HG02938 (cell line): ENCODE measurements around the gene ARHGAP23.

Experiments
- ATAC-seq: cut with Tn5 transposase; IDR thresholded peaks from one replicate; pipeline ENCODE4 v1.9.1; 2021; ENCODE audit warnings: mild to moderate bottlenecking, moderate library complexity; ENCODE audit not compliant: unreplicated experiment

ARHGAP23 gene

DNA sequence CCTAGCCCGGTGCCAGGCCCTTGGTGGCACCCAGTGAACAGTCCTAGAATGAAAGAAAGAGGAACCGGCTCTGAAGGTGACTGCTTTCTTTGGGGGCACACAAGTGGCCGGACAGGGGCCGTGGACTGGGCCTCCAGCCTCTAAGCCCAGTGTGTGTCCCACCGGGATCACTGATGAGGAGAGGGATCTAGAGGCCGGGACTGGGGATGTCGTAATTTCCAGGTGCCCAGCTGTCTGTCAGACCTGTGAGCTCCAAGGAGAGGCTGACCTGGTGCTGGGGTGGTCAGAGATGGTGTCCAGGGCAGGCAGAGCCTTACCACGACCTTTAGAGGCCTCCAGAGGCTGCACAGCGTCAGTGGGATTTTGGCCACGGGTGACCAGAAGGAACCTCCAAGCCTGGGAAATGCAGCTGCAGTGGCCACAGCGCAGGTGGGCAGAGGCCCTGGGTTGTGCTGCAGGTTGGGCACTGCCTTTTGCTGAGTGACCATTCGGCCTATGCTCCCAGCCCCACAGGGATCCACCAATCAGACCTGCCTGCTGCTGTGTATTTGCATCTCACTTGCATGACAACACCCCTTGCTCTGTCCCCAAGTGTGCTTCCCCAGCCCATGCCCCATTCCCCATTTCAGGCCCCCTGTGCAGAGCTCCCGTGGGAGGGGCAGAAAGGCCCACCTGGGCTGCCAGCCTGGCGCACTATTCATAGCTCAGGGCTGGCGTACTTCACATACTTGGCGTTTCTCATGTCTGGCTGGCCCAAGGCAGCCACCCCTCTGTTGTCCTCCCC, 12.5 kb downstream of the ARHGAP23 start:
- ATAC-seq, result no peak

- ATAC-seq, result no peak
These were observed 13.3 kb downstream of the ARHGAP23 start for GRCh38 chr17:38441429-38442061.

DNA sequence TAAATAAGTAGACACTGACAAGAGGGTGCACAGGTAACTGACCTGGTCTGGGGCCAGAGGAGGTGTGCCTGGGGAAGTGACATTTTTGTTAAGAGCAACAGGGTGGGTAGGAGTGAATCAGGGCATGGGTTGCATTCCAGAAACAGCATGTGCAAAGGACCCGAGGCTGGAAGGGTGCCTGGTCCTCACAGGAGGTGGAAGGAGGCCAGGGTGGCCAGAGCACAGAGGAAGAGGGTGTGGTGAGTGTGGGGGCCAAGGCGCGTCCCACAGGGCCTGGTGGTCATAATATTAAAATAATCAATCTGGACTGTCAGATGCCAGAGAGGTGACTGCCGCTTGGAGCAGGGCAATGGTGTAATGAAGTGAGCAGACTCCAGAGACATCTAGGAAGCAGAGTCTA, 14.3 kb downstream of the ARHGAP23 start:
- ATAC-seq, result no peak

GRCh38 chr17:38443356-38444031, 15.2 kb downstream of the ARHGAP23 start:
- no peak for ATAC-seq

- no peak for ATAC-seq
These were observed 15.9 kb downstream of the ARHGAP23 start for GRCh38 chr17:38444151-38444550.

GRCh38 chr17:38447502-38448085, 19.3 kb downstream of the ARHGAP23 start:
- ATAC-seq, result no peak

DNA sequence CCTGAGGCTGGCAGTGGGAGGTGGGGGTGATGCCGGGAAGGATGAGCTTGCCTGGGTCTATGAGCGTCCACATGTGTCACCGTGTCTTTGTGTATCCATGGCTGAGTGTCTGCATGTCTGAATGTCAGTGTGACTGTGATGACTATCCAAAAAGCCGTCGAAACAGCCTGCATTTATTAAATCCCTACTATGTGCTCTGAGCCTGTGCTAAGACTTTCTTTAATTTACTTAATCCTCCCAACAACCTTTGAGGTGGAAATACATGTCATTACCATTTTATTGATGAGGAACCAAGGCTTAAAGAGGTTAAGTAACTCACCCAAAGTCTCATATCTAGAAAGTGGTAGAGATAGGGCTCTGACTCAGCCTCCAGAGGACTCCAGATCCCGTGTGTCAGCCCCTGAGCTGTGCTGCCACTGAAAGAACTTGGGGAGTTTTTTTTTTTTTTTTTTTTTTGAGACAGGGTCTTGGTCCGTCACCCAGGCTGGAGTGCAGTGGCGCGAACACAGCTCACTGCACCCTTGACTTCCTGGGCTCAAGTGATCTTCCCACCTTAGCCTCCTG, 20.0 kb downstream of the ARHGAP23 start:
- ATAC-seq, result no peak

DNA sequence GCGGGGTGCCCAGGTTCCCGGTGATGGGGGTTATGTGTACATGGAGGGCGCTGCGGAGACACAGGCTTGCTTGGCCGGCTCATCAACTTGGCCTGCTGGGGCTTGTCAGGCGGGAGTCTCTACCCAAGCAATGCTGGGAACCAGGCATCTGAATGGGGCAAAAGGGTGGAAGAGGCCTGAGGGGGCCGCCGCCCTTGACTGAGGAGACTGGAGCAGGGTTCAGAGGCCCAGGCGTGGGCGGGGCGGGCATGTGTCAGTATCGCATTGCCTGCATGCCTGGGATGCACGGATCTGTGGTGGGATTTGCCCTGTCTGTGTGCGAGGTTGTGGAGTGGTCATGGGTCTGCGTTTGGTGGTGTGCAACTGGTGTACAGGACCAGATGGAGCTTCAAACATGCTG, 21.1 kb downstream of the ARHGAP23 start:
- no peak for ATAC-seq

DNA sequence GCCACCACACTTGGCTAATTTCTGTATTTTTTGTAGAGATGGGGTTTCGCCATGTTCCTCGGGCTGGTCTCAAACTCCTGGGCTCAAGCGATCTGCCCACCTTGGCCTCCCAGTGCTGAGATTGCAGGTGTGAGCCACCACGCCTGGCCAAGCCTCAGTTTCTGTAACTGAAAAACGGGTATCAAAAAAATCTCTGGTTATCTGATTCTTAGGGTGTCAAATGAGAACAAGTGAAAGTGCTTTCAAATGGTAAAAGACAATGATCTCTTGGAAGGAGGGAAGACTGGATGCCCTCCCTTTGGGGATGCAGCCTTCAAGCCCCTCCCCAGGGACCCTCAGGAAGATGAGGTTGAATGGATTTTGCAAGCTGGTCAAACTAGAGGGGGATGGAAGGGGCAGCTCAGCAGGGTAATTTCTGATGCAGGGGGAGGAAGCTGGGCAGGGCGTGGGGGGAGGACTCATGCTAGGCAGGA, 22.3 kb downstream of the ARHGAP23 start:
- ATAC-seq, result no peak

DNA sequence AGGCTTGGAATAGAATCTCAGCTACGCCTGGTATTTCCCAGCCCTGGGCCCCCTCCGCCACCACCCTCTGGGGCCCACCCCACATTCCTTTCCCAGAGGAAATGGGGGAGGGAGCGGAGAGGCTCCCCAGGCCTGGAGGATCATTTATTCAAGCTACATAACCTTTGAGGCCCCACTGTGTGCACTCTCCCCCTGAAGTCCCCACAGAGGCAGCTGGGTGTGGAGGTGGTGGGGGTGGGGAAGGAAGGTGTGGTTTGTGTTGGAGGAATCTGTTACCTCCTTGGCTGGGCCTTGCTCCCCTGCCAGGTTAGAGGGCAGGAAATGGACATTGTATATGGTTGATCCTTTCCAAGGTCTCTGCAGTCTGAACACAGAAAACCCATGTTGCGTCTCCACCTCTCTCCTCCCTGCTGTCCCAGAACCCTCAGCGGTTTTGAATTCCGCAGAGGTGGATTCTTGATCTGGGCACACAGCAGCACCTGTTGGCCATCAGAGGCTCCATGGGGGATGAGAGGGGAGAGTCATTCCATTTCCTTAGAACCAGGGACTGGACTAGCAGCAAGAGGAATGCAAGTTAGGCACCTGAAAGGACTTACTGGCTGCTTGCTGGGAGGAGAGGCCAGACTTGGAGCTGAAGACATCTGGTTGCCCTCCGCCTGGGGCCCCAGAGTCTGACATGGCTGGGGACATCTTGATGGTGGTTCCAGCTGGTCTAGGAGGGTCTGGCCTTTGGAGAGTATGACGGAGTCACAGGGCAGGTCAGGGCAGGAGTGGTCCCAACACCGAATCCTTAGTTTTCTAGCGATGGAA, 23.0 kb downstream of the ARHGAP23 start:
- ATAC-seq, result no peak

DNA sequence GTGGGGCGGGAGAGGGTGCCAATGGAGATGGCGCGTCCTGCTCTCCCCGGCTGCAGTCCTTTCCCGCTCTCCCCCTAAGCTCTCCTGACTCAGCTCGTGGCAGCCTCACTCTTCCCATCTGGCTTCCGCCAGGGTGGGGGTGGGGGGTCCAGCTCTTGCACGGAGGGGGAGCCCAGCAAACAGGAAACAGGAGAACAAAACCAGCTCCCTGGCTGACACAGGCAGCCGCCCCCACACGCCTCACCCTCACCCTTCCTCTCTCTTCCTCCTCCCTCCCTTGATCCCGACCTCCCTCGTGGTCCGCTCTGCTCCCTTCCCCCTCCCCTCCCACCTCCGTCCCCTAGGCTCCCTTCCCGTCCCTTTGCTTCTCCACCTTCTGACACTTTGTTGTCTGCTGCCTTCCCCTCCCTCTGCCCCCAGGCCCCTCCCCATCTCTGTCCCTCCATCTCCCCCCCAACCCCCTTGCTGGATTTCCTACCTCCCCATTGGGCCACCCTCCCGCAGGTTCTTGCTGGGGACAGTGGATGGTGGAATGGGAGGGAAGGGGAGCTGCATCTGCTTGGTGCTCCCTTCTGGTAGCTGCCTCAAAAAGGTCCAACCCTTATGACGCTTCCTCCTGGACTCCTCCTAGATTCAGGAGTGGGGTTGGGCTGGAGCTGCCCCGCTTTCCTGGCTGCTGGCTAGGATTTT, 23.7 kb downstream of the ARHGAP23 start:
- no peak for ATAC-seq

- ATAC-seq, result no peak
These were observed 24.5 kb downstream of the ARHGAP23 start for GRCh38 chr17:38452719-38453118.

GRCh38 chr17:38453951-38454421, 25.7 kb downstream of the ARHGAP23 start:
- ATAC-seq, result no peak

- ATAC-seq, result no peak
These were observed 26.3 kb downstream of the ARHGAP23 start for GRCh38 chr17:38454532-38454931.

- no peak for ATAC-seq
These were observed 27.1 kb downstream of the ARHGAP23 start for GRCh38 chr17:38455288-38455915.

GRCh38 chr17:38456031-38456815, 28.0 kb downstream of the ARHGAP23 start:
- no peak for ATAC-seq

- no peak for ATAC-seq
These were observed 29.5 kb downstream of the ARHGAP23 start for GRCh38 chr17:38457577-38458371.

- no peak for ATAC-seq
These were observed 30.3 kb downstream of the ARHGAP23 start for GRCh38 chr17:38458521-38458920.
